ENCODE results near the gene PTPDC1. TPM values are rescaled to one million over a fixed set of nuclear protein-coding genes. Genes with fewer than 3 reads are reported as not detected.
"Not testable (repeated sequence)": the region's sequence is repeated elsewhere in the genome, so short reads cannot be mapped to it uniquely, and the experiment has no call there.

PTPDC1 gene
- total RNA-seq, 2 experiments from 2014 or later = 5.9 to 6.1 TPM

GRCh38 chr9:94085062-94085639 is 887 bp downstream of the PTPDC1 start:
- CTCF ChIA-PET = no interaction called here
- POLR2A ChIA-PET = no interaction called here

GRCh38 chr9:94086486-94087345 is 2.5 kb downstream of the PTPDC1 start:
- ChIA-PET POLR2A (no interaction called here), CTCF (no interaction called here)

DNA sequence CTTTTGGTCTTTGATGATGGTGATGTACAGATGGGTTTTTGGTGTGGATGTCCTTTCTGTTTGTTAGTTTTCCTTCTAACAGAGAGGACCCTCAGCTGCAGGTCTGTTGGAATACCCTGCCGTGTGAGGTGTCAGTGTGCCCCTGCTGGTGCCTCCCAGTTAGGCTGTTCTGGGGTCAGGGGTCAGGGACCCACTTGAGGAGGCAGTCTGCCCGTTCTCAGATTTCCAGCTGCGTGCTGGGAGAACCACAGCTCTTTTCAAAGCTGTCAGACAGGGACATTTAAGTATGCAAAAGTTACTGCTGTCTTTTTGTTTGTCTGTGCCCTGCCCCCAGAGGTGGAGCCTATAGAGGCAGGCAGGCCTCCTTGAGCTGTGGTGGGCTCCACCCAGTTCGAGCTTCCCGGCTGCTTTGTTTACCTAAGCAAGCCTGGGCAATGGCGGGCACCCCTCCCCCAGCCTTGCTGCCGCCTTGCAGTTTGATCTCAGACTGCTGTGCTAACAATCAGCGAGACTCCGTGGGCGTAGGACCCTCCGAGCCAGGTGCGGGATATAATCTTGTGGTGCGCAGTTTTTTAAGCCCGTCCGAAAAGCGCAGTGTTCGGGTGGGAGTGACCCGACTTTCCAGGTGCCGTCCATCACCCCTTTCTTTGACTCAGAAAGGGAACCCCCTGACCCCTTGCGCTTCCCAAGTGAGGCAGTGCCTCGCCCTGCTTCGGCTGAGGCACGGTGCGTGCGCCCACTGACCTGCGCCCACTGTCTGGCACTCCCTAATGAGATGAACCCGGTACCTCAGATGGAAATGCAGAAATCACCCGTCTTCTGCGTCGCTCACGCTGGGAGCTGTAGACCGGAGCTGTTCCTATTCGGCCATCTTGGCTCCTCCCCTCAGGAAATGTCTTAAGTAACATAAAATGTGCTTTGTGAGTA is 10.2 kb downstream of the PTPDC1 start:
- POLR2A ChIA-PET, CTCF ChIA-PET: not testable (repeated sequence)

- POLR2A ChIA-PET = no interaction called here
- CTCF ChIA-PET = no interaction called here
These were observed 12.7 kb downstream of the PTPDC1 start for GRCh38 chr9:94096819-94097577.

GRCh38 chr9:94097788-94098414 is 13.6 kb downstream of the PTPDC1 start:
- ChIA-PET POLR2A (no interaction called here), CTCF (interaction anchor here (1.4 kb wide), 1 partner anchor 32 kb away, joined by 3 read pairs; no protein-coding TSS in a partner anchor)

DNA sequence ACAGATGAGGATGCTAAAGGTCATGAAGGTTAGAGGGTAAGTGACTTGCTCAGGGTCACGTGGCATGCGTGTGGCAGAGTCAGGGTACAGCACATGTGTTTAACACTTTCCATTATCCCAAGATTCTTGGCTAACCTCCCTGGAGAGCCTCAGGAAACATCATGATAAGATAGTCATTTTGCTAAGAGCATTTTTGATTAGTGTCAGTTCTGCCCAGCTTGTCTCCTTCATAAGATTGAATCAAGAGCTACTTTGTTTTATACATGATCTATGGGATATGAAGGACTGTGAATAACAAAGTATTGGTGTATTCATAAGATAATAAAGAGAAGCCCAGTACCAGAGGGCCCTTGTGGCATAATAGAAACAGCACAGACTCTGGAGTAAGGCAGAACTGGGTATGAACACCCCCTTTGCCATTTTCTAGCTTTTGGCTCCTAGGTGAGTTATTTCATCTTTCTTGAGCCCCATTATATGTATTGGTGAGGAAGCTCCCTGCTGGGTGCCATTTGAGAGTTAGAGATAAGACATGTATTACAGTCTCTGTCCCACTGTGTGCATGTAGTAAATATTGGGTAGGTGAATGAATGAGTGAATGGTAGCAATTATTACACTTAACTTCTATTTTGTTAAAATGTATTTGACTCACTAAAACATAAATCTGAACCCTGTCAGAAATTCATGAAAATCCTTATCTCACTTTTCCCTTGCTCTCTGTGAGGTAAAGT is 16.1 kb downstream of the PTPDC1 start:
- CTCF ChIA-PET = no interaction called here
- POLR2A ChIA-PET = no interaction called here

GRCh38 chr9:94101162-94101853 is 17.0 kb downstream of the PTPDC1 start:
- CTCF ChIA-PET = no interaction called here
- POLR2A ChIA-PET = no interaction called here

GRCh38 chr9:94108584-94108983 is 24.3 kb downstream of the PTPDC1 start:
- CTCF ChIA-PET = no interaction called here

GRCh38 chr9:94110821-94111252 is 26.6 kb downstream of the PTPDC1 start:
- CTCF ChIA-PET = no interaction called here
- POLR2A ChIA-PET = no interaction called here

More at GRCh38 chr9:94108584-94108983, 24.3 kb downstream of the PTPDC1 start:
- POLR2A ChIA-PET = no interaction called here

GRCh38 chr9:94111446-94111845 is 27.2 kb downstream of the PTPDC1 start:
- ChIA-PET POLR2A (no interaction called here), CTCF (no interaction called here)

GRCh38 chr9:94112716-94113465 is 28.6 kb downstream of the PTPDC1 start:
- ChIA-PET POLR2A (no interaction called here), CTCF (no interaction called here)

- POLR2A ChIA-PET, CTCF ChIA-PET: not testable (repeated sequence)
These were observed 35.8 kb downstream of the PTPDC1 start for GRCh38 chr9:94120088-94120487.

DNA sequence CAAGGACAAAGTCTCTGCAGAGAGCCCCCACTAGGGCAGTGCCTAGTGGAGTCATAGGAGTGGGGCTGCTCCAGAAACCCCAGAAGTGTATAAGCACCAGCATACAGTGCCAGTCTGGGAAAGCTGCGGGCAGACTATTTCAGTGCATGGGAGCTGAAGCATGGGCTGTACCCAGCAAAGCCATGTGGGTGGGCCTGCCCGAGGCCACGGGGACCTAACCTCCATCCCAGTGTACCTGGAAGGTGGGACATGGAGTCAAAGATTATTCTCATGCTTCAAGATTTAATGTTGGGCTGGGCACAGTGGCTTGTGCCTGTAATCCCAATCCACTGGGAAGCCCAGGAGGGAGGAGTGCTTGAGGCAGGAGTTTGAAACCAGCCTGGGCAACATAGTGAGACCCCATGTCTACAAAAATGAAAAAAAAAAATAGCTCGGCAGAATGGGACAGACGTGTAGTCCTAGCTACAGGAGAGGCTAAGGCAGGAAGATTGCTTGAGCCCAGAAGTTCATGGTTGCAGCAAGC is 36.7 kb downstream of the PTPDC1 start:
- CTCF ChIA-PET = interaction anchor here (0.7 kb wide), 1 partner anchor 92 kb away, joined by 3 read pairs; no protein-coding TSS in a partner anchor
- POLR2A ChIA-PET = no interaction called here

DNA sequence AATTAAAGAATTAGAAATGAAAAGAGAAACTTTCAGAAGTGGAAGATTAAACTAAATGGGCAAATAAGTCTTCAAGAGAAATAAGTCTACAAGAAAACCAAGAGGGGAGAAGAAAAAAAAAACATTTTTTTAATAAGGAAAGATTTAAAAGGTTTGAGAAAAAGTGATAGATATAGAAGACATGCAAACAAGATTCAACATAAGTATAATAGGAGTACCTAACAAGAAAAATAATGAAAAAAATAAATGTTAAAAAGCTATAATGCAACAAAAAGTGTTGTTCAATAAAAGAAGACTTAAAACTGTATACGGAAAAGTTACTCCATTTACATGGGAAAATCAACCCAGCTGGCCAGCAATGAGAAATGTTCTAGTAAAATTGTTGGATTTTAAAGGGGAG is 42.6 kb downstream of the PTPDC1 start:
- ChIA-PET CTCF (no interaction called here), POLR2A (no interaction called here)

DNA sequence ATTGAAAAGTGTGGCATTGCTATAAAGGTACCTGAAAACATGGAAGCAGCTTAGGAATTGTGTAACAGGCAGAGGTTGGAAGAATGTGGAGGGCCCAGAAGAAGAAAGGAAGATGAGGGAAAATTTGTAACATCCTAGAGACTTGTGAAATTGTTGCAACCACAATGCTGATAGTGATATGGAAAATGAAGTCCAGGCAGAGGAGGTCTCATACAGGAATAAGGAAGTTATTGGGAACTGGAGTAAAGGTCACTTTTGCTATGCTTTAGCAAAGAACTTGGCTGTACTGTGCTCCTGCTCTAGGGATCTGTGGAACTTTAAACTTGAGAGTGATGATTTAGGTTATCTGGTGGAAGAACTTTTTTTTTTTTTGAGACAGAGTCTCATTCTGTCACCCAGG is 43.5 kb downstream of the PTPDC1 start:
- ChIA-PET CTCF (no interaction called here), POLR2A (no interaction called here)

GRCh38 chr9:94128580-94128979 is 44.3 kb downstream of the PTPDC1 start:
- POLR2A ChIA-PET = no interaction called here
- CTCF ChIA-PET = interaction anchor here (0.5 kb wide), 1 partner anchor 90 kb away, joined by 4 read pairs; no protein-coding TSS in a partner anchor

DNA sequence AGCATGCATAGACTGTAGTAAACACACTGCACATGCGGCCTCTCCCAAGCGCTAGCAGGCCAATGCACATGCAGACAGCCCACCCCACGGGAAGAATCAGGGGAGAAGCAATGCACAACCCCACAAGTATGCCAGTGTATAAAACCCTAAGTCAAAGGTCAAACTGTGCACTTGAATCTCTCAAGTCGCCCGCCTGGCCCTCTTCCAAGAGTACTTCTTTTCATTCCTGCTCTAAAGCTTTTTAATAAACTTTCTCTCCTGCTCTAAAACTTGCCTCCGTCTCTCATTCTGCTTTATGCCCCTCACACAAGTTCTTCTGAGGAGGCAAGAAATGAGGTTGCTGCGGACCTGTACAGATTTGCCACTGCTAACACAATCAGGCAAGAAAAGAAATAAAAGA is 50.4 kb downstream of the PTPDC1 start:
- CTCF ChIA-PET = no interaction called here
- POLR2A ChIA-PET = no interaction called here
